ENCODE data around the gene OLIG2.

DNA sequence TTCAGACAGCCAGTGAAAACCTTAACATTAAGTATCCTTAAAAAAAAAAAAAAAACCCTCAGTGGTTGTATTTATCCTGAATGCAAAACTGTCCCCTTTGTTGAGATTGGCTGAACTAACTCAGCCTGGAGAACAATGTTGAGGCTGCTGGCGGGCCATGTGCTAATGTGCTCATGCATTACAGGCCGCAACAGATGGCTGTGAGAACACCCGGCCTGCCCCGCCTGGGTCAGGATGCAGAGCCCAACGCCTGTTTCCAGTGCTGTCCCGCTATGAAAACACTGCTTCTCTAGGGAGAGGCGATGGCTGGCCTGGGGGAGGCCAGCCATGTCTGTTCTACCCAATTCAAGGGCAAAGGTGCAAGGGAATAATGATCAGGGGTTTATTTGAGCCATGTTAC lies 13.8 kb downstream of the OLIG2 start:
- TF ChIP-seq ELF4 (CRISPR knock-in tag; IDR thresholded peaks at IDR 0.05; ENCODE audit: low read depth) (no peak), ZNF138 (CRISPR knock-in tag; conservative IDR thresholded peaks at IDR 0.05) (no peak), EMX1 (CRISPR knock-in tag; IDR thresholded peaks at IDR 0.05) (no peak), ZNF263 (CRISPR knock-in tag; IDR thresholded peaks at IDR 0.05; ENCODE audit: low read depth) (no peak), TCF7 (CRISPR knock-in tag; IDR thresholded peaks at IDR 0.05; ENCODE audit: low read depth) (no peak), SP1 (CRISPR knock-in tag; conservative IDR thresholded peaks at IDR 0.05) (no peak), MYBL2 (CRISPR knock-in tag; IDR thresholded peaks at IDR 0.05) (no peak), JUN (CRISPR knock-in tag; IDR thresholded peaks at IDR 0.05) (no peak), IRF2 (CRISPR knock-in tag; IDR thresholded peaks at IDR 0.05; ENCODE audit: borderline replicate concordance, low read depth) (no peak)
- TF ChIP-seq, protein P1, sequence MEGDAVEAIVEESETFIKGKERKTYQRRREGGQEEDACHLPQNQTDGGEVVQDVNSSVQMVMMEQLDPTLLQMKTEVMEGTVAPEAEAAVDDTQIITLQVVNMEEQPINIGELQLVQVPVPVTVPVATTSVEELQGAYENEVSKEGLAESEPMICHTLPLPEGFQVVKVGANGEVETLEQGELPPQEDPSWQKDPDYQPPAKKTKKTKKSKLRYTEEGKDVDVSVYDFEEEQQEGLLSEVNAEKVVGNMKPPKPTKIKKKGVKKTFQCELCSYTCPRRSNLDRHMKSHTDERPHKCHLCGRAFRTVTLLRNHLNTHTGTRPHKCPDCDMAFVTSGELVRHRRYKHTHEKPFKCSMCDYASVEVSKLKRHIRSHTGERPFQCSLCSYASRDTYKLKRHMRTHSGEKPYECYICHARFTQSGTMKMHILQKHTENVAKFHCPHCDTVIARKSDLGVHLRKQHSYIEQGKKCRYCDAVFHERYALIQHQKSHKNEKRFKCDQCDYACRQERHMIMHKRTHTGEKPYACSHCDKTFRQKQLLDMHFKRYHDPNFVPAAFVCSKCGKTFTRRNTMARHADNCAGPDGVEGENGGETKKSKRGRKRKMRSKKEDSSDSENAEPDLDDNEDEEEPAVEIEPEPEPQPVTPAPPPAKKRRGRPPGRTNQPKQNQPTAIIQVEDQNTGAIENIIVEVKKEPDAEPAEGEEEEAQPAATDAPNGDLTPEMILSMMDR (IDR thresholded peaks at IDR 0.05): no peak
- TF ChIP-seq, protein P2, sequence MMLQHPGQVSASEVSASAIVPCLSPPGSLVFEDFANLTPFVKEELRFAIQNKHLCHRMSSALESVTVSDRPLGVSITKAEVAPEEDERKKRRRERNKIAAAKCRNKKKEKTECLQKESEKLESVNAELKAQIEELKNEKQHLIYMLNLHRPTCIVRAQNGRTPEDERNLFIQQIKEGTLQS (CRISPR knock-in tag; conservative IDR thresholded peaks at IDR 0.05): no peak
